Measurements from ENCODE around the gene DCP1A. TPM values are rescaled to one million over a fixed set of nuclear protein-coding genes. Genes with fewer than 3 reads are reported as not detected.

The DCP1A gene
- total and polyA plus RNA-seq, 9 of the 15 experiments (the other 6 are each of a cell fraction or from before 2014, with no cell fraction given): 6.6 to 33.7 (median 13.3) TPM

DNA sequence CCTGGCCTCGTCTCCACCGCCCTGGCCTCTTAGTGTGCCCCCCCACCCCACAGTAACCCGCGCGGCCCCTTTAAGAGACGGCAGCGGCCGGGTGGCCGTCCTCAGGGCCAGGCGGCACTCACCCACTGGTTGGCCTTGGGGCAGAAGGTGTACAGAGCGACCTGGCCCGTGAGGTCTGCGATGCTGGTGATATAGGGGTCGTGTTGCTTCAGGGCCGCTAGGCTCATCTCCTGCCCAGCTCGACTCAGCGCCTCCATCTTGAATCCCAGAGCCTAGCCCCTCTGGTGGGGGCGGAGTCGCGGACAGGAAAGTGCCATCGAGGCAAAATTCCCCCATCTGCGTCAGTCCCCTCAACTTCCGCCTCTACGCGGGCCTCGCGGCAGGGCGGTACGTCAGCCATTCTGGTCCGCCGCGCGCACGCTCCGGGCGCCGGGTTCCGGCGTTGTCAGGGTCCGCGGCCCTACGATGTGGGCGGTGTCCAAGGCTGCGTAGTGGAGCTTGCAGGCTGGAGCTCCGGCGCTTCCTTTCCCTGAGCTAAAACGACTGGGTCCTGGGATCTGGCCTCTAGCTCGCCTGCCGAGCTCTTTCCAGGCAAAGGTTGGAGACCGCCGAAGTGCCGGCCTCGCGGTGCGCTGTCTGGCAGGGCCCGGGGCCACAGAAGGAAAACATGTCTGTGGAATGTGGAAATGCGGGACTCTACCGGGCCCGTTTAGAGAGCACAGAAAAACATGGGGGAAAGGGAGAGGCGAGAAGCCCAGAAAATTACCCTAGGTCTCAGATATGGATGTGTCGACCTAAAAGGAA, at the start of gene DCP1A (continued):
- peak in 1 of 2 experiments; percentile 98; a peak in 2 of 4 replicates for TF ChIP-seq ZNF639 (CRISPR knock-in tag; conservative IDR thresholded peaks at IDR 0.05 in 1 of 2, IDR thresholded peaks at IDR 0.05 in 1 of 2)
- TF ChIP-seq TSC22D4 (tag; IDR thresholded peaks at IDR 0.05): no peak
- no peak for TF ChIP-seq ZNF707 (CRISPR knock-in tag; conservative IDR thresholded peaks at IDR 0.05)
- TF ChIP-seq STAG1 (CRISPR knock-in tag; IDR thresholded peaks at IDR 0.05; ENCODE audit: borderline replicate concordance): no peak
- peak; percentile 88; the same call in 1 of the 2 replicates for TF ChIP-seq AFF4 (CRISPR knock-in tag; IDR thresholded peaks at IDR 0.05)
- TF ChIP-seq ZNF408 (CRISPR knock-in tag; IDR thresholded peaks at IDR 0.05; ENCODE audit: low read depth): no peak
- TF ChIP-seq ZNF174 (CRISPR knock-in tag; IDR thresholded peaks at IDR 0.05): no peak
- no peak for TF ChIP-seq ZNF780A (CRISPR knock-in tag; IDR thresholded peaks at IDR 0.05)
- no peak; the same call in 1 of the 2 replicates for TF ChIP-seq JUNB (CRISPR knock-in tag; conservative IDR thresholded peaks at IDR 0.05)
- TF ChIP-seq, protein P1, sequence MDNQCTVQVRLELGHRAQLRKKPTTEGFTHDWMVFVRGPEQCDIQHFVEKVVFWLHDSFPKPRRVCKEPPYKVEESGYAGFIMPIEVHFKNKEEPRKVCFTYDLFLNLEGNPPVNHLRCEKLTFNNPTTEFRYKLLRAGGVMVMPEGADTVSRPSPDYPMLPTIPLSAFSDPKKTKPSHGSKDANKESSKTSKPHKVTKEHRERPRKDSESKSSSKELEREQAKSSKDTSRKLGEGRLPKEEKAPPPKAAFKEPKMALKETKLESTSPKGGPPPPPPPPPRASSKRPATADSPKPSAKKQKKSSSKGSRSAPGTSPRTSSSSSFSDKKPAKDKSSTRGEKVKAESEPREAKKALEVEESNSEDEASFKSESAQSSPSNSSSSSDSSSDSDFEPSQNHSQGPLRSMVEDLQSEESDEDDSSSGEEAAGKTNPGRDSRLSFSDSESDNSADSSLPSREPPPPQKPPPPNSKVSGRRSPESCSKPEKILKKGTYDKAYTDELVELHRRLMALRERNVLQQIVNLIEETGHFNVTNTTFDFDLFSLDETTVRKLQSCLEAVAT (IDR thresholded peaks at IDR 0.05): no peak
- TF ChIP-seq EGR1 (conservative IDR thresholded peaks at IDR 0.05): peak; percentile 70
- TF ChIP-seq ZNF830 (CRISPR knock-in tag; IDR thresholded peaks at IDR 0.05): no peak
- no peak for TF ChIP-seq ASH1L (IDR thresholded peaks at IDR 0.05; ENCODE audit: borderline replicate concordance, low read depth, partially characterized antibody)
- no peak for TF ChIP-seq FOXJ3 (CRISPR knock-in tag; IDR thresholded peaks at IDR 0.05)
- no peak; the same call in 1 of the 2 replicates for TF ChIP-seq BCL6 (CRISPR knock-in tag; IDR thresholded peaks at IDR 0.05)
- TF ChIP-seq CBX2 (IDR thresholded peaks at IDR 0.05; ENCODE audit: insufficient read depth, low read length, poor library complexity, severe bottlenecking): no peak
- peak; percentile 90 to 95; a peak in 3 of 4 replicates for TF ChIP-seq UBTF (IDR thresholded peaks at IDR 0.05; ENCODE audit: borderline replicate concordance in 1 of 2, low read depth in 2 of 2, low read length in 2 of 2)
- no peak for TF ChIP-seq DMBX1 (CRISPR knock-in tag; IDR thresholded peaks at IDR 0.05; ENCODE audit: borderline replicate concordance)

Measured in K562 (cell line).